Measurements from ENCODE around the gene PLCXD3.

- TF ChIP-seq CEBPB (IDR thresholded peaks at IDR 0.05), result no peak
- no peak for TF ChIP-seq NFIC (IDR thresholded peaks at IDR 0.05)
- no peak for TF ChIP-seq FOXM1 (IDR thresholded peaks at IDR 0.05; ENCODE audit: borderline replicate concordance, low read depth)
- TF ChIP-seq TAF1 (IDR thresholded peaks at IDR 0.05; ENCODE audit: low read depth), result no peak
- no peak for TF ChIP-seq EP300 (IDR thresholded peaks at IDR 0.05; ENCODE audit: borderline replicate concordance)
- no peak for TF ChIP-seq EGR1 (IDR thresholded peaks at IDR 0.05)
- TF ChIP-seq USF1 (IDR thresholded peaks at IDR 0.05), result no peak
- no peak for TF ChIP-seq RAD21 (IDR thresholded peaks at IDR 0.05; ENCODE audit: low read depth)
- TF ChIP-seq ZBTB7A (IDR thresholded peaks at IDR 0.05; ENCODE audit: low read depth), result no peak
- no peak for TF ChIP-seq TEAD4 (IDR thresholded peaks at IDR 0.05)
- no peak for TF ChIP-seq MAX (IDR thresholded peaks at IDR 0.05)
Measured at GRCh38 chr5:41347569-41347968, 162.8 kb downstream of the PLCXD3 start.
